ENCODE results near the gene TOX2.

TOX2 gene

DNA sequence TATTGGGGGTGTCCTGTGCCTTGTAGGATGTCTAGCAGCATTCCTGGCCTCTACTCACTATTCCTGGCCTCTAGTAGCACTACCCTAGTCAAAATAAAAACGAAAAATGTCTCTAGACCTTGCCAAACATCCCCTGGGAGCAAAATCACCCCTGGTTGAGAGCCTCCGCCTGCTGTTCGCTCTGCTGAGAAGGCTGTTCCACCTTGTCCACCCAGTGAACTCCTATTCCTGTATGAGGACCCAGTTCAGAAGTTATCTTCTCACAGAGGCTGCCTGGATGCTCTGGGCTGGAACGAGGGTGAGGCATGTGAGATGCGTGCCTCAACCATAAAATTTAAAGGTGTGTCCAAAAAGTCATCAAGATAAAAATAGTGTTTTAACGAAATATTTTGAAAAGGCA lies 101.9 kb downstream of the TOX2 start:
- no peak overlapping the region for H3K4me3 ChIP-seq (ENCODE audit: low read length)
- peaks cover 5% of the 10 kb centered on the region for H3K4me1 ChIP-seq (ENCODE audit: control insufficient read depth, insufficient read depth, low read length)
- H3K36me3 ChIP-seq (ENCODE audit: control insufficient read depth, insufficient read depth, low read length), result no peaks in the 10 kb centered on the region
- no peaks in the 10 kb centered on the region for H3K9me3 ChIP-seq (ENCODE audit: control insufficient read depth, low read length)
- H3K9ac ChIP-seq (ENCODE audit: low read length), result no peak overlapping the region
- peaks cover 3% of the 10 kb centered on the region for H3K27me3 ChIP-seq (ENCODE audit: control insufficient read depth, insufficient read depth, low read length)

DNA sequence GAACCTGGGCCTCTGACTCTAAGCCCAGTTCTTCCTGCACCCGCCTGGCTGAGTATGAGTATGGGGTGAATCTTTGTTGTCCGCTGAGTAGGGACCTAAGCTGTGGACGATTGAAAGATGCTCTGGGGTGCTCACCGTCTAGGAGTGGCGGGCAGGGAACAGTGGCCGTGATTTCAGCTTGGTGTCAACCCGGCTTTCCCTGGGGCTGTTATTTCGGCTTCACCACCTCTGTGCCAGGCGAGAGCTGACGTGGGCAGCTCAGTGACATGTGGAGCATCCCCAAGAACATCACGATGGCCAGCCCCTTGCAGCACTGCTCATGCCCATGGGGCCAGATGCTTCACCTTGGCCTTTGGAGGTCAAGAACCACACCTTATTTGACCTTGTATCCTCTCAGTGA lies 102.6 kb downstream of the TOX2 start:
- Histone ChIP-seq H3K36me3 (ENCODE audit: control insufficient read depth, insufficient read depth, low read length) (no peaks in the 10 kb centered on the region), H3K4me3 (ENCODE audit: low read length) (no peak overlapping the region), H3K4me1 (ENCODE audit: control insufficient read depth, insufficient read depth, low read length) (peaks cover 5% of the 10 kb centered on the region), H3K9me3 (ENCODE audit: control insufficient read depth, low read length) (no peaks in the 10 kb centered on the region), H3K9ac (ENCODE audit: low read length) (no peak overlapping the region), H3K27me3 (ENCODE audit: control insufficient read depth, insufficient read depth, low read length) (peaks cover 3% of the 10 kb centered on the region)

DNA sequence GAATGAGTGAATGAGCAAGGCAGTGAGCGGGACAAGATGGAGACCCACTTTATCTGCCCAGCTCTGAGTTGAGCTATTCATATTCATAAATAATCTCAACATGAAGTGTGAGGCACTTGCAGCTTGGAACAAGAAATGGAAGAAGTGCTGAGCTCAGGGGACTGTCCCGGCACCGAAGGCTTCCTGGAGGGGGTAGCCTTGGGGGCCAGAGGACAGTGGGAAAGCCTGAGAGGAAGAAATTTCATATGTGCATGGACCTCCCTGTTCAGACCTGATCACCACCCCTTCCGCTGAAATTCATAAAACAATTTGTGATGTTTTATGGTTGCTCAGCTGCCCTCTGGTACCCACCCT lies 103.2 kb downstream of the TOX2 start:
- no peaks in the 10 kb centered on the region for H3K9me3 ChIP-seq (ENCODE audit: control insufficient read depth, low read length)
- no peak overlapping the region for H3K9ac ChIP-seq (ENCODE audit: low read length)
- H3K4me3 ChIP-seq (ENCODE audit: low read length), result no peak overlapping the region
- peaks cover 5% of the 10 kb centered on the region for H3K4me1 ChIP-seq (ENCODE audit: control insufficient read depth, insufficient read depth, low read length)
- H3K27me3 ChIP-seq (ENCODE audit: control insufficient read depth, insufficient read depth, low read length), result peaks cover 3% of the 10 kb centered on the region
- no peaks in the 10 kb centered on the region for H3K36me3 ChIP-seq (ENCODE audit: control insufficient read depth, insufficient read depth, low read length)

DNA sequence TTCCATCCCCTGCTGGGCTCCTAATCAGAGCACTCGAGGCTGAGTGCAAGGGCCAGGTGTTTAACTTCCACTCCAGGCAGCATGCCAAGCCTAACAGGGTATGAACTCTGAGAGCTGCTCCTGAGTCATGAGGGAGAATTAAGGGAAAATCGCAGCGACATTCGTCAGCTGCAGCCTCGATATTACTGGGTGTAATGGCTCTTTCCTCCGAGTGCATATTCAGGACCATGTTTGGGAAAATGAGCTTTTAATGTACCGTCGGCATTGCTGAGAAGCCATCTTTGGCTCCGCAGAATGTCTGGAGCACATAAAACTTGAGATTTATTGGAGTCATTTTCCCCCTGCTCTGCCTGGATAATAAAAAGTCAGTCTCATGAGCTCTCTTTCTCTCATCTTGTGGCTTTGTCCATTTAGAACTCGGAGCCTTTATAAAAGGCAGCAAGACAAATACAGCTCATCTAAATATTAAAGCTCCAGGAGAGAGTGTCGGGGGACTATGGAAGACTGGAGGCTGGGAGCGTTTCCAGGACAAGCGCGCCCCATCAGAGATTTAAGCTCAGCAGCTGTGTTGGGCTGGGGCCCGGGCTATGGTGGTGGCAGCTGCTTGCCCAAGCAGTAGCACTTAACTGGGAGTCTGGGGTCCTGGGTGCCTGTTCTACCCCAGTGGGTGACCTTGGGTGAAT lies 103.7 kb downstream of the TOX2 start:
- Histone ChIP-seq H3K27me3 (ENCODE audit: control insufficient read depth, insufficient read depth, low read length) (peaks cover 3% of the 10 kb centered on the region), H3K9ac (ENCODE audit: low read length) (no peak overlapping the region), H3K4me1 (ENCODE audit: control insufficient read depth, insufficient read depth, low read length) (peaks cover 5% of the 10 kb centered on the region), H3K36me3 (ENCODE audit: control insufficient read depth, insufficient read depth, low read length) (no peaks in the 10 kb centered on the region), H3K9me3 (ENCODE audit: control insufficient read depth, low read length) (no peaks in the 10 kb centered on the region), H3K4me3 (ENCODE audit: low read length) (no peak overlapping the region)

DNA sequence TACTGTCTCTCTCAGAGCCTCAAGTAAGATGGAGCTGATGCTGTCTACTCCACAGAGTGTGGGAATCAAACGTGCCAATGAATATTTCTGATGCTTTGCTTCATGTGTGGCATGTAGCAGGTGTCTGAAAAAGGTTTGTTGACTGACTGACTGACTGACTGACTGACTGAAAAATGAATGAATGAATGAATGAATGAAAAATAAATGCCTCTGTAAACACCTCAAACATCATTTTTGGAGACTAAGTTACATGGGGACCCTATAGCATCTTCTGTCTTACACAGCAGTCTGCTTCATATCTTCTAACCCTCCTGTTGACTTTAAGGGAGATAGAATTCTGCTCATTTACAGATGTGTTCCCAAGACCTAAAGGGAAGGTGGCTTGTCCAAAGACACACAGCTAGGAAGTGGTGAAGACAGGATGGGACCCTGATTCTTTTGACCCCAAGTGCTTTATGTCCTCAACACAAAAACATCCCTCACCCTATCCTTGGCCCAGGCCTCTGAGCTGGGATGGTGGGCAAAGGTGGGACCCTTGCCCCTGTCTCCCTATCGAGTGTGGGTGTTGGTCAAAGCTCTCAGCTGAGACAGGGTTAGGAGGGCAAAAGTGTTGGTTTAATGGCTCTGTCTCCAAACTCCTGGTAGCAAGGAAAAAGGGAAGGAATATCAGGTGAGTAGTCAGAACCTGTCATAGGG lies 104.4 kb downstream of the TOX2 start:
- Histone ChIP-seq H3K36me3 (ENCODE audit: control insufficient read depth, insufficient read depth, low read length) (no peaks in the 10 kb centered on the region), H3K9me3 (ENCODE audit: control insufficient read depth, low read length) (no peaks in the 10 kb centered on the region), H3K27me3 (ENCODE audit: control insufficient read depth, insufficient read depth, low read length) (peaks cover 3% of the 10 kb centered on the region), H3K4me3 (ENCODE audit: low read length) (no peak overlapping the region), H3K4me1 (ENCODE audit: control insufficient read depth, insufficient read depth, low read length) (peaks cover 5% of the 10 kb centered on the region), H3K9ac (ENCODE audit: low read length) (no peak overlapping the region)

DNA sequence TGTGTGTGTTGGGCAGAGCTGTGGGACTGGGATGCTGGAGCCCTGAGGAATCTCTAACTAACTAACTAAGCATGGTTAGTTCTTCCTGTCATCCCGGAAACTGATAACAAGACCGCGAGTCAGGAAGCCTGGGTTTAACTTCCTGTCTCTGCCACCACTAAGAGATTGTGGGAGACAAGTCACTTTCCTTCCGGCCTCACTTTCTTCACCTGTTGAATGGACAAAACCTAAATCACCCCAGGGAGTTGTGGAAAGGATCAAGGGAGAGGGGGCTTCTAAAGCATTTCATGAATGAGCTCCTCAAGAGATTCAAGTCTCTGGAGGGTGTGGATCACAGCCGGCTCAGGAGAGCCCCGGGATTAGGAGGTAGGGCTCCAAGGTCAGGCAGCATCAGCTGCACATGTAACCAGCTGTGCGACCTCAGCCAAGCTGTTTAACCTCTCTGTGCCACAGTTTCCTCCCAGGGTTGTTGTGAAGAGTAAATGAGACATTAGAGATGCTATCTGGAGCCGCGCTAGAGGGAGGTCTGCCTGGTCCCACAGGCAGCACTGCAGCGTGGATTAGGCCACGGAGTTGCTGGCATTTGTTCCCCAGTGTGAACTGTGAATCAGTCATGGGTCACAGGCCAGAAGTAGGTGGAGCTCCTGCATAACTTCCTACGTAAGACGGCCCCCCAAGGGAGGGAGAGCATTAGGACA lies 105.1 kb downstream of the TOX2 start:
- Histone ChIP-seq H3K27me3 (ENCODE audit: control insufficient read depth, insufficient read depth, low read length) (peaks cover 3% of the 10 kb centered on the region), H3K4me3 (ENCODE audit: low read length) (no peak overlapping the region), H3K9me3 (ENCODE audit: control insufficient read depth, low read length) (no peaks in the 10 kb centered on the region)

DNA sequence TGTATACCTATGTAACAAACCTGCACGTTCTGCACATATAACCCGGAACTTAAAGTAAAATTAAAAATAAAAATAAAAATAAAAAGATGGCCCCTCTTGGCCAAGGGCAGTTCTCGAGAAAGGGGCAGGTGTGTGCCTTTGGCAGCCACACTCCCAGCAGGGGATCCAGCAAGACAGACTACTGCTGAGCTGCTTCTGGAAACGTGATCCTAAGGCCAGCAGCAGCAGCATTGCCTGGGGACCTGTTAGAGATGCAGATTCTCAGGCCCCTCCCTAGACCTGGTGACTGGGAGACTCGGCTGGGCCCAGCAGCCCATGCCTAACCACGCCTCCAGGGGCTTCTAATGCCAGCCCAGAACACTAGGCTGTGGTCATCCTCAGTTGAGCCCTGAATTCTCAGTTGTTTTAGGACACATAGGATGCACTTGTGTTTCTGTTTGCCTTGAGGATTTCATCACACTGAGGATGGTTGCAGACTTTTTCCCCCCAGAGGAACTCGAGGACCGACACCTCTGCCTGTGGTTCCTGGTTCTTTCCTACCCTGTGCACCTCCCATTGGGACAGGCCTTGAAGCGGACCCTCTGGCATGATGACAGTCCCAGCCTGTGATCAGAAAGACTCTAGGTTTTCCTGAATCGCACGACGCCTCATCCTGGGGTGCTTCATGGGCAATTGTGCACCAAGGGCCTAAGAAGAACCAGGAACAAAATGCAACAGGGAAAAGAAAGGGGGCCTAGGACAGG lies 105.9 kb downstream of the TOX2 start:
- Histone ChIP-seq H3K36me3 (ENCODE audit: control insufficient read depth, insufficient read depth, low read length) (no peaks in the 10 kb centered on the region), H3K4me3 (ENCODE audit: low read length) (no peak overlapping the region), H3K9me3 (ENCODE audit: control insufficient read depth, low read length) (no peaks in the 10 kb centered on the region), H3K4me1 (ENCODE audit: control insufficient read depth, insufficient read depth, low read length) (peaks cover 5% of the 10 kb centered on the region), H3K27me3 (ENCODE audit: control insufficient read depth, insufficient read depth, low read length) (peaks cover 3% of the 10 kb centered on the region), H3K9ac (ENCODE audit: low read length) (no peak overlapping the region)

More for the DNA sequence above, 105.1 kb downstream of the TOX2 start:
- Histone ChIP-seq H3K4me1 (ENCODE audit: control insufficient read depth, insufficient read depth, low read length) (peaks cover 5% of the 10 kb centered on the region), H3K9ac (ENCODE audit: low read length) (no peak overlapping the region), H3K36me3 (ENCODE audit: control insufficient read depth, insufficient read depth, low read length) (no peaks in the 10 kb centered on the region)

DNA sequence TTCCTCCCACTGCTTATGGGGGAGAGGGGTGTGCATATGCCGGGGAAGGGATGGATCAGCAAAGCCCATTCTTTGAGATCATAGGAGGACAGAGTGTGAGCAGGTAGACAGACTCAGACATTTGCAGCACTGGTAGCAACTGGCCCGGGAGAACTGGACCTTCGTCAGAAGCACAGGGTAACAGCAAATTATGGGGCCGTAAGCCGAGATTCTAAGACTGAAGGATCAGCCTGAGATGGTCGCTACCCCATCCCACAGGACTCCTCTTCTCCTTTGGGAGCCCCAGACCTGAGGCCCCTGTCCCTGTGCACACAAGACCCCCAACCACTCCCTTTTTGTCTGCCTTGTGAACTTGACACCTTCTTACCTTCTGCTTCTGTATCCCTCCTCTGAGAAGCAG lies 106.5 kb downstream of the TOX2 start:
- no peak overlapping the region for H3K9ac ChIP-seq (ENCODE audit: low read length)
- no peak overlapping the region for H3K4me3 ChIP-seq (ENCODE audit: low read length)
- peaks cover 5% of the 10 kb centered on the region for H3K4me1 ChIP-seq (ENCODE audit: control insufficient read depth, insufficient read depth, low read length)
- no peaks in the 10 kb centered on the region for H3K36me3 ChIP-seq (ENCODE audit: control insufficient read depth, insufficient read depth, low read length)
- peaks cover 3% of the 10 kb centered on the region for H3K27me3 ChIP-seq (ENCODE audit: control insufficient read depth, insufficient read depth, low read length)
- no peaks in the 10 kb centered on the region for H3K9me3 ChIP-seq (ENCODE audit: control insufficient read depth, low read length)

DNA sequence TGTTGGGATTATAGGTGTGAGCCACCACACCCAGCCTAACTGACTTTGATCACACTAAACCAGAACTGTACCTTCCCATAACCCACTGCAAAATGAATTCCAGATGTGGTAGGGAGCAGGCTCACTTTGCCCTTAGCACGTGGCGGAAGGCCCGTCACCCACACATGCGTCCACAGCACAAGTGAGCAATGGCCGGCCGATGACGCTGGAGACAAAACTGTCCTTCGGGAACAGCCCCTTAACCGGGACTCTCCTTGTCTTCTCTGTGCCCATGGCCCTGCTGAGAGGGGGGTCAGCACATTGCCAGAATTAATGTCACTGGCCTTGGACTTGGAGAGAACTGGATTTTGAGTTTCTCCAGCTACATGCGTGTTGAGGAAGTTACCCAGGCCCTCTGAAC lies 107.2 kb downstream of the TOX2 start:
- H3K36me3 ChIP-seq (ENCODE audit: control insufficient read depth, insufficient read depth, low read length), result no peaks in the 10 kb centered on the region
- H3K4me3 ChIP-seq (ENCODE audit: low read length), result no peak overlapping the region
- no peak overlapping the region for H3K9ac ChIP-seq (ENCODE audit: low read length)
- H3K9me3 ChIP-seq (ENCODE audit: control insufficient read depth, low read length), result no peaks in the 10 kb centered on the region
- H3K4me1 ChIP-seq (ENCODE audit: control insufficient read depth, insufficient read depth, low read length), result peaks cover 5% of the 10 kb centered on the region
- peaks cover 3% of the 10 kb centered on the region for H3K27me3 ChIP-seq (ENCODE audit: control insufficient read depth, insufficient read depth, low read length)

DNA sequence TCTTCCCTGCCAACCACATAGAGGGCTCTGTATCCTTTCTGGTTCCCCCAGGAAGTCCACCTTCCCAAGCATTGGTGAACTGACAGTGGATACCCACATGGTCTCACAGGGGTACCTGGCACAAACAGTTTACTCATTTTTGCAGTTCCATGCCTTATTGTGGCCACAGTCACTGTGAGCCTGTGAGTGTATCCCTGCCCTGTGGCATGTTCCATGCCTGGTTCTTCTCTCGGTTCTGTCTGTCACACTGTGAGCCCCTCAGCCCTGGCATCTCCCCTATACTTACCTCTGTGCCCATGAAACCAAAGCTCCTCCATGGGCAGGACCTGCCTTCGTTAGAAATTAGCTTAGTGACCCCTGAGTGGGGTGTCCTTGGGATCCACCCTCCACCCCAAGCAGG lies 107.8 kb downstream of the TOX2 start:
- peaks cover 5% of the 10 kb centered on the region for H3K4me1 ChIP-seq (ENCODE audit: control insufficient read depth, insufficient read depth, low read length)
- peaks cover 3% of the 10 kb centered on the region for H3K27me3 ChIP-seq (ENCODE audit: control insufficient read depth, insufficient read depth, low read length)
- H3K36me3 ChIP-seq (ENCODE audit: control insufficient read depth, insufficient read depth, low read length), result no peaks in the 10 kb centered on the region
- H3K9me3 ChIP-seq (ENCODE audit: control insufficient read depth, low read length), result no peaks in the 10 kb centered on the region
- H3K9ac ChIP-seq (ENCODE audit: low read length), result no peak overlapping the region
- H3K4me3 ChIP-seq (ENCODE audit: low read length), result no peak overlapping the region

DNA sequence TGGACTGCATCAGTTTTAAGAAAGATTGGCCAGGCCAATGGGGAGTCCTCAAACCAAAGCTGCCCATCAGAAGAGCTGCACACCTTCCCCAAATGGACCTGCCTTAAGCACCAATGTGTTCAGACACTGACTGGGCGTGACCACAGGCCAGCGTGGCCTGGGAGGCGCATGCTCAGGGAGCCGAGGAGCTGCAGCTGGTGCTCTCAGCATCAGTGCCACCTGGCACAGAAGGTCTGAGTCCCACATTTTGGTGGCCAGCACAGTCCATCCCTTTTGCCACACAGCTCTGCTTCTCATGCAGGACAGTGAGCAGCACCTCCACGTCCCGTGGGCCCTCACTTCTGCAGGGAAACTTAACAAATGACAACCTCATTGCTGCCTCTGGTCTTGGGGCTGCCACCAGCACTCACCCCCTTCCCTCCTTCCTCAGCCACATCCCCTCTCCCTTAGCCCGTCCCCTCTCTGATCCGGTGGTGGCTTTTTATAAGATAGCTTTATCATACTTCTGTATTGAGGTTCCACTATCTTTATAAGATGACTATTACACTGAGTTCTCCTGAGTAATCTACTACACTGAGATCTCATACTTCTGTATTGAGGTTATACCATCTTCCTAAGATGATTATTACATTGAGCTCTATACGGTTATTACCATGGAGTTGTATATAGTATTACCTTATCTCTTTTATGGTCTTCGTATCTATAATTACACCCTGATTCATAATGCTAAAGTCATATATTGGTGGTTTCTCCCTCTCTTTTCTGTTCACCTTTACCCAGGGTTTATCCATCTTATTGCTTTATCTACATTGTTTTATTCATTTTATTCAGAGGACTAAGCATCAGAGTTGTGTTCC lies 109.1 kb downstream of the TOX2 start:
- Histone ChIP-seq H3K4me3 (ENCODE audit: low read length) (no peak overlapping the region), H3K4me1 (ENCODE audit: control insufficient read depth, insufficient read depth, low read length) (peaks cover 3% of the 10 kb centered on the region), H3K9me3 (ENCODE audit: control insufficient read depth, low read length) (no peaks in the 10 kb centered on the region), H3K27me3 (ENCODE audit: control insufficient read depth, insufficient read depth, low read length) (peaks cover 3% of the 10 kb centered on the region), H3K9ac (ENCODE audit: low read length) (no peak overlapping the region), H3K36me3 (ENCODE audit: control insufficient read depth, insufficient read depth, low read length) (no peaks in the 10 kb centered on the region)

All from mucosa of stomach (tissue), 1 donor.